ENCODE data around the gene TMEM200C. TPM values are rescaled to one million over a fixed set of nuclear protein-coding genes. Genes with fewer than 3 reads are reported as not detected.

Gene TMEM200C
- total and polyA plus RNA-seq, 8 donors, result 0.79 to 4.9 (median 2.1) TPM

GRCh38 chr18:5939801-5940667 lies 44.7 kb upstream of the TMEM200C start:
- Histone ChIP-seq H3K27me3 (peaks cover 0 to 6% of the 10 kb centered on the region in 2 donors), H3K4me1 (no peaks in the 10 kb centered on the region), H3K9me3 (no peaks in the 10 kb centered on the region), H3K27ac (no peak overlapping the region), H3K36me3 (no peaks in the 10 kb centered on the region), H3K4me3 (no peak overlapping the region)
- ATAC-seq, result no peak
- no peak for DNase-seq
- TF ChIP-seq, protein P1, sequence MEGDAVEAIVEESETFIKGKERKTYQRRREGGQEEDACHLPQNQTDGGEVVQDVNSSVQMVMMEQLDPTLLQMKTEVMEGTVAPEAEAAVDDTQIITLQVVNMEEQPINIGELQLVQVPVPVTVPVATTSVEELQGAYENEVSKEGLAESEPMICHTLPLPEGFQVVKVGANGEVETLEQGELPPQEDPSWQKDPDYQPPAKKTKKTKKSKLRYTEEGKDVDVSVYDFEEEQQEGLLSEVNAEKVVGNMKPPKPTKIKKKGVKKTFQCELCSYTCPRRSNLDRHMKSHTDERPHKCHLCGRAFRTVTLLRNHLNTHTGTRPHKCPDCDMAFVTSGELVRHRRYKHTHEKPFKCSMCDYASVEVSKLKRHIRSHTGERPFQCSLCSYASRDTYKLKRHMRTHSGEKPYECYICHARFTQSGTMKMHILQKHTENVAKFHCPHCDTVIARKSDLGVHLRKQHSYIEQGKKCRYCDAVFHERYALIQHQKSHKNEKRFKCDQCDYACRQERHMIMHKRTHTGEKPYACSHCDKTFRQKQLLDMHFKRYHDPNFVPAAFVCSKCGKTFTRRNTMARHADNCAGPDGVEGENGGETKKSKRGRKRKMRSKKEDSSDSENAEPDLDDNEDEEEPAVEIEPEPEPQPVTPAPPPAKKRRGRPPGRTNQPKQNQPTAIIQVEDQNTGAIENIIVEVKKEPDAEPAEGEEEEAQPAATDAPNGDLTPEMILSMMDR (IDR thresholded peaks at IDR 0.05), result no peak
- intact Hi-C loops (cut with DNase I), result no loop called here

GRCh38 chr18:5937795-5938194 lies 42.5 kb upstream of the TMEM200C start:
- ATAC-seq (no peak), DNase-seq (no peak)
- Histone ChIP-seq H3K4me1 (no peaks in the 10 kb centered on the region), H3K27ac (no peak overlapping the region), H3K27me3 (no peaks in the 10 kb centered on the region), H3K9me3 (no peaks in the 10 kb centered on the region), H3K4me3 (no peak overlapping the region), H3K36me3 (no peaks in the 10 kb centered on the region)
- intact Hi-C loops (cut with DNase I), result no loop called here
- TF ChIP-seq, protein P1 (IDR thresholded peaks at IDR 0.05), result no peak

GRCh38 chr18:5937121-5937520 lies 41.8 kb upstream of the TMEM200C start:
- Histone ChIP-seq H3K27me3 (peaks cover 0 to 5% of the 10 kb centered on the region in 2 donors), H3K36me3 (no peaks in the 10 kb centered on the region), H3K27ac (no peak overlapping the region), H3K9me3 (no peaks in the 10 kb centered on the region), H3K4me1 (no peaks in the 10 kb centered on the region), H3K4me3 (no peak overlapping the region)
- no peak for DNase-seq
- intact Hi-C loops (cut with DNase I), result no loop called here
- ATAC-seq, result no peak
- TF ChIP-seq, protein P1 (IDR thresholded peaks at IDR 0.05), result no peak

DNA sequence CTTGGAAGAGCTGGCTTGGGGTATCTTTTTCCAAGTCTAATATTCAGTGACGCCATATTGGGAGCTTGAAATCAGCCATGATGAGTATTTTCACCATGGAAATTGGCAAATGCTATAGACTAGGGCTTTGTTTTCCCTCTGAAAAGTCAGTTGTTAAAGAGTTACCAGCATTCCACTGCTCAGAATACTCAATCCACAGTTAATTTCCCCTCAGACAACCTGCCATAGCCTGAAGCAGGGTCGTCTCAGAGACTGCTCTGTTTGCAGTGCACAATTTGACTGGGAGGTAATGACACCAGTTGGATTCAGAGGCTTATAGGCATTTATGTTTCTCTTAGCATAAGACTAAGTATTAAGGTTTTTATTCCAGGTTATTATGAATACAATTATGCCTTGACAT lies 35.5 kb upstream of the TMEM200C start:
- TF ChIP-seq, protein P1 (IDR thresholded peaks at IDR 0.05), result no peak
- Histone ChIP-seq H3K27me3 (peaks cover 0 to 5% of the 10 kb centered on the region in 2 donors), H3K4me1 (no peaks in the 10 kb centered on the region), H3K9me3 (peaks cover 0 to 7% of the 10 kb centered on the region in 2 donors), H3K27ac (no peak overlapping the region), H3K36me3 (no peaks in the 10 kb centered on the region), H3K4me3 (no peak overlapping the region)
- intact Hi-C loops (cut with DNase I), result no loop called here
- ATAC-seq (no peak), DNase-seq (no peak)

DNA sequence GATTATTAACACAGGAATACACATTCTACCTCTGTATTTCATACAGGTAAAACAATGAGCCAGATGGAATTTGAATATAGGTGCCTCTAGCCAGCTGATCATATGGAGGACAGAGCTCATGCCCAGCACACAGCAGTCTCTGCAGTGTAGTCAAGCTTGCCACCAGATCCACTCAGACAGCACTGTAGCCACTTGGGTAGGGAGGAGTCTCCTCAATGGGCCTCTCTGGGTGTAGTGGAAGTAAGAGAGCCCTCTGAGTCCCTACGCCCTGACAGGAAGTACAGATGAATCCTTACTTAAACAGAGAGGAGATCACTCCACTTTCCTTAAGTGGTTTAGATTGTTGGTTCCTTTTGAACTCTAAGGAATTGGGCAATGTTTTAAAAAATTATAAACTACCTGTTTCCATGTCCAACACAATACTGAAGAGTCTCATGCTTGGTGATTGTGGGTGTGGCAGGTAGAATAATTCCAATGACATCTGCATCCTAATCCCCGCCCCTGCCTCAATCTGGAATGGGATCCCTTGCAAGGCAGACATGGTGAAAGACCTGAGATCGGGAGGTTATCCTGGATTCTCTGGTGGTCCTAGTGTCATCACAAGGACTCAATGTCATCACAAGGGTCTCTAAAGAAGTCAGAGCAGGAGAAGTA lies 23.0 kb upstream of the TMEM200C start:
- H3K27me3 ChIP-seq, result no peaks in the 10 kb centered on the region
- intact Hi-C loops (cut with DNase I), result no loop called here
- TF ChIP-seq, protein P1 (IDR thresholded peaks at IDR 0.05), result no peak
- no peak overlapping the region for H3K27ac ChIP-seq
- DNase-seq (no peak), ATAC-seq (peak; percentile 86)
- no peaks in the 10 kb centered on the region for H3K36me3 ChIP-seq
- H3K4me3 ChIP-seq, result no peak overlapping the region
- no peaks in the 10 kb centered on the region for H3K4me1 ChIP-seq
- no peaks in the 10 kb centered on the region for H3K9me3 ChIP-seq
